GM20000 (cell line): ENCODE data around the gene ARR3.
"Not testable (repeated sequence)": the region's sequence is repeated elsewhere in the genome, so short reads cannot be mapped to it uniquely, and the experiment has no call there.

ENCODE experiments used
- DNase-seq: peaks from one replicate; pipeline ENCODE4 v3.0.0; 2012; ENCODE audit warnings: low spot score
- TF ChIP-seq, protein P1 (sequence below): IDR thresholded peaks from 2 replicates; pipeline ENCODE4 v1.5.1; 2012; ENCODE audit warnings: mild to moderate bottlenecking, control low read depth; ENCODE audit errors: extremely low read depth, missing control alignments

Gene ARR3

DNA sequence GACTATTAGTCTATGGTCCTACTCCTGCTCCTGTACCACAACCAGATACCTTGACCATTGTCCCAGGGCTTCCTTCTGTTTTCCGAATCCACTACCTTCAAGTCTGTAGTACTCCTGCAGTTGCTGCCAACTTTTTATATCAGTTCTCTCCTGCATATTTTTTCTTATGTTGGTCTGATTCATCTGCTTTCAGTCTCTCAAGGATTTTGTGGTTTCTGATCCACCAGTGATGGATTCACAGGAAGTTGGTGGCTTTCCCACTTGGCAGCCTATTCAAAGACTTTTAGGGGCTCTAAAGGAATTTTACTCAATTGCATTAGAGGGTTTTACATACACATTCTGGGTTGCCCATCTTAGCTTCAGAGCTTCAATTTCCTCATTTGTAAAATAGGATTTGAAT is 45.4 kb downstream of the ARR3 start:
- no peak for DNase-seq
- TF ChIP-seq, protein P1, sequence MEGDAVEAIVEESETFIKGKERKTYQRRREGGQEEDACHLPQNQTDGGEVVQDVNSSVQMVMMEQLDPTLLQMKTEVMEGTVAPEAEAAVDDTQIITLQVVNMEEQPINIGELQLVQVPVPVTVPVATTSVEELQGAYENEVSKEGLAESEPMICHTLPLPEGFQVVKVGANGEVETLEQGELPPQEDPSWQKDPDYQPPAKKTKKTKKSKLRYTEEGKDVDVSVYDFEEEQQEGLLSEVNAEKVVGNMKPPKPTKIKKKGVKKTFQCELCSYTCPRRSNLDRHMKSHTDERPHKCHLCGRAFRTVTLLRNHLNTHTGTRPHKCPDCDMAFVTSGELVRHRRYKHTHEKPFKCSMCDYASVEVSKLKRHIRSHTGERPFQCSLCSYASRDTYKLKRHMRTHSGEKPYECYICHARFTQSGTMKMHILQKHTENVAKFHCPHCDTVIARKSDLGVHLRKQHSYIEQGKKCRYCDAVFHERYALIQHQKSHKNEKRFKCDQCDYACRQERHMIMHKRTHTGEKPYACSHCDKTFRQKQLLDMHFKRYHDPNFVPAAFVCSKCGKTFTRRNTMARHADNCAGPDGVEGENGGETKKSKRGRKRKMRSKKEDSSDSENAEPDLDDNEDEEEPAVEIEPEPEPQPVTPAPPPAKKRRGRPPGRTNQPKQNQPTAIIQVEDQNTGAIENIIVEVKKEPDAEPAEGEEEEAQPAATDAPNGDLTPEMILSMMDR: no peak

DNA sequence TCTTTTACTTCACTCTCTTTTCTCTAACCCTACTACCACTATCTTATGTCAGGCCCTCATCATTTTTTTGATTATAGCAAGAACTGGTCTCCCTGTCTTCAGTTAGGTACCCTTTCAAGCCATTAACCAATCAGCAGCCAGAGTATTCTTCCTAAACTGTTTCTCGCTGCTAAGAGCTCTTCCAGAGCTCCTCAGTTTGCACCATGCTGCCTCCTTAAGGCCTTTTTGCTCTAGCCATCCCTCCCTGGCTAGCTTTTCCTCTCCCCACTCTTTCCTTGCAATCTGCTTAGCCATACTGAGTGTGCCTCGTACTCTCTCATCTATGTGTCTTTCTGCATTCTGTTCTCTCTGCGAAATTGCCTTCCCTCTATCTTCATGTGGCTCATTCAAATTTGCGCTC is 54.6 kb downstream of the ARR3 start:
- TF ChIP-seq, protein P1: no peak
- no peak for DNase-seq

DNA sequence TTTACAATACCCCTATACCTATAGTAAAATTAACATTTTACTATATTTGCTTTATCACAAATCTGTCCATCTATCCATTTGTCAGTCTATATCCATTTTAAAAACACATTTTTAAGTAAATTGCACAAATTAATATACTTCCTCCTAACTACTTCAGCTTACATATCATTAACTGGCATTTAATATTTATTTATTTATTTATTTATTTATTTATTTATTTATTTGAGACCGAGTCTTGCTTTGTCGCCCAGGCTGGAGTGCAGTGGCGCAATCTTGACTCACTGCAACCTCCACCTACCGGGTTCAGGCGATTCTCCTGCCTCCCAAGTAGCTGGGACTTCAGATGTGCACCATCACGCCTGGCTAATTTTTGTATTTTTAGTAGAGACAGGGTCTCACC is 55.5 kb downstream of the ARR3 start:
- not testable (repeated sequence) for DNase-seq

DNA sequence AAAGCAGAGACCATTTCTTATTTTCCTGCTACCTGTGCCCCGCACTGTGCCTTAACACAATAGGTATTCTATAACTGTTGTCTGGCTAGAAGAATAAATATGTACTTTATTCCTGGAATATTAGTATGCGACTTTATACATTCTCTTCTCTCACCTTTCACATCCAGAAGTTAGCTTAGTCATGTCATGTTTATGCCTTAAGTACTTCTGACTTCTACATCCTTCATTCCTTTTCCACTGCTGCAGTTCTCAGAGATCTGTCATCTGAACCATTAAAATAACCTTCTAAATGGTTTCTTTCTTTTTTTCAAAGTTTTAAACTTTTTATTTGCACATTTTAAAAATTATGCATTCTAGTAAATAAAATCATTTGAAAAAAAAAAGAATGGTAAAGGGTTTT is 56.2 kb downstream of the ARR3 start:
- TF ChIP-seq, protein P1: no peak
- DNase-seq: no peak

DNA sequence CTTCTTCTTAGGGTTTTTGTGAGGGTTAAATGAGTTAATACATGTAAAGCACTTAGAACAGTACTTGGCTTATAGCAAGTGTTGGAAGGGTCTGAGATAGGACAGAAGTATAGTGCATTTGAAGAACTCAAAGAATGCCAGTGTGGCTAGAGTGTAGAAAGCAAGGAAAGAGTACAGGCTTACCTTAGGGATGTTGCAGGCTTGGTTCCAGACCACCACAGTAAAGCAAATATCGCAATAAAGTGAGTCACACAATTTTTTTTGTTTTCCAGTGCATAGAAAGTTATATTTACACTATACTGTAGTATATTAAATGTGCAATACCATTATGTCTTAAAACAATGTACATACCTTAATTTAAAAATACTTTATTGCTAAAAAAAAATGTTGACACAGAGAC is 63.0 kb downstream of the ARR3 start:
- no peak for DNase-seq

More for the DNA sequence above, 63.0 kb downstream of the ARR3 start:
- TF ChIP-seq, protein P1: no peak
